HG03442 (cell line): Measurements from ENCODE around the gene ZMYM3.

Source experiments
- ATAC-seq: cut with Tn5 transposase; IDR thresholded peaks from one replicate; pipeline ENCODE4 v1.9.1; 2021; ENCODE audit warnings: mild to moderate bottlenecking, moderate library complexity; ENCODE audit not compliant: unreplicated experiment

Gene ZMYM3

DNA sequence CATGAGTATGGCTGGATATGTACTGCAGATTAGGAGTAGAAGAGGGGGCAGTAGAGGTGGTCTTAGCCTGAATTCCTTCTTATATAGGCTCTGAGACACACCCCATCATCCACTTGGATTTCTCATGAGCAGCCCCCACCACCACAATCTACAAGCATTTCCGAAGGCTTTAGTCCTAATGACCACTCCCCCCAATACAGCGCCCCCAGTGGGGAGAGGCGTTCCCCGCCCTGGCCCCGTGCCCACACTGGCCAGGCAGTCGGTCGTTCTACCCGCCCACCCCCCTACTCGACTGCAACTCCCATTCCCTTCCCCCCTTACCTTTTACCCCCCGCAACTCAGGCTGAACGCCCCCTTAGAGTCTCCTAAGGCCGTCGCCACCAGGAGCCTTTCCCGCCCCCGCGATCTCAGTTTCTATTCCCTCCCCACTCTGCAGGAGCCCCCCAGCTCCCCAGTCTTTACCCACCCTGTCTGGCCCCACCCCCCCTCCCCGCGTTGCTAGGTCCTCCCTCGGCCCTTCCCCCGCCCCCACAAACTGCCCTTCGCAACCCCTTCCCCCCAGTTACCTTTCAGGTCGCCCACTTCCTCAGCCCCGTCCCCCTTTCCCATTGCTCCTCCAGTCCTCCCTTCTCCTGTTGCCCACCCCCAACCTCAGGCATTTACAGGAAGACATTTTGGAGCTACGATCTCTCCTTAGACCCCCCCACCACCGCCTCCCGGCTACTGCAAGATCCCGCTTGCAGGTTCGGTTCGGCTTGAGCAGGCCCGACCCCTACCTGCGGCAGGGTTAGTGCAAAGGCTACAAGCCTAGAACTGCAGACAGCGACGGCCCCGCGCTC is 468 bp downstream of the ZMYM3 start:
- no peak for ATAC-seq

DNA sequence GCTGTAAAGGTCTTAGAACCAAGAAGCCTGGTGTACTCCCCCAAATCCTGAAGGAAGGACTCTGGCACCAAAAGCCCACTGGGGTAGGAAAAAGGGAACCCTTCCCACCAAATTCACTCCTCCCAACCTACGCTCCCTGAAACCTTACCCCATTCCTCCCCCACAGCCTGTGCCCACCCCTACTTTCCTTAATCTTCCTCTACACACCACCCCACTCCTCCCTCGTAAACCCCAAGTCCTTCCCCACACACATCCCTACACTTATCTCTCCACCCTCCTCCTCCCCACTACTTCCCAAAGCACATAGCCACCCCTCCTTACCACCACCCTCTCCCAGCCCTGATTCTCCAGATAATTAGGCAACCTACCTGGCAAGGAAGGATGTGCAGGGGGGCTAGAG is 1.7 kb downstream of the ZMYM3 start:
- ATAC-seq = no peak

DNA sequence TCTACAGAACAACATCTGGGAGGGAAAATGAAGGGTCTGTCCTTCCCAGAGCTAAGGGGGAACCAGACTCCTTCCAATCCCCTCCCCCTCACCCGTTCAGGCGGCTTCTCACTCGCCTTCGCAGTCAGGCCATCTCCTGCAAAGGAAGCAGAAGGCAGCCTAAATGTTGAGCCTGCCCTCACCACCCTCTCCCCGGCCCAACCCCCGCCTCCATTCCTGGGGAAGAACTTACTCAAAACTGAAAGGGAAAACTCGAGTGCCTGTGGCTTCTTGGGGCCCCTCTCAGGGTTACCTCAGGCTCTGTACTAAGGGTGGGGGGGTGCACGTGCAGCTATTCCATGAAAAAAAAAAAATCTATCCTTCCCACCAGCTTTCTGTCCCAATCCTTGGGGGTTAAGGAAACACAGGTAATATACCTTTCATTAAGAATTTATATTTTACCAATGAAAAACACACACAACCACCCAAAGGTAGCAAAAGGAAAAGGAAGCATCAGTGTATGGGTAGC is 2.4 kb downstream of the ZMYM3 start:
- ATAC-seq = no peak

DNA sequence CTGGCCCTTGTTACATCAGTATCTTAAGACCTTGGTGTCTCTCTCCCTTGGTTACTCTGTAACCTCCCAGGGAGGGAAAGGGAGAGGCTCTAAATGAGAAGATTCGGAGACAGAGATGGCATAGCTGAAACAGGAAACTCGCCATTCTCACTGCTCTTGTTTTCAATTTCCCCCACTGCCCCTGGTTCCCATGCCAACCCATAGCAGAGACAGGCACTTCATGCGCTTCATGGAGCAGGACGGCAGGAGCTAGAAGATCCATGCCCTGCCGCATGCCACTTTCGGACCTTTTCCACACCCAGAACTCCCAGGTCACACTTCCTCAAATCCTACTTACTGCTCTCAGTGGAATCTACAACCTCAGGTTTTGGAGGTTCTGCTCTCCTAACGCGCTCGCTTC is 3.1 kb downstream of the ZMYM3 start:
- no peak for ATAC-seq

DNA sequence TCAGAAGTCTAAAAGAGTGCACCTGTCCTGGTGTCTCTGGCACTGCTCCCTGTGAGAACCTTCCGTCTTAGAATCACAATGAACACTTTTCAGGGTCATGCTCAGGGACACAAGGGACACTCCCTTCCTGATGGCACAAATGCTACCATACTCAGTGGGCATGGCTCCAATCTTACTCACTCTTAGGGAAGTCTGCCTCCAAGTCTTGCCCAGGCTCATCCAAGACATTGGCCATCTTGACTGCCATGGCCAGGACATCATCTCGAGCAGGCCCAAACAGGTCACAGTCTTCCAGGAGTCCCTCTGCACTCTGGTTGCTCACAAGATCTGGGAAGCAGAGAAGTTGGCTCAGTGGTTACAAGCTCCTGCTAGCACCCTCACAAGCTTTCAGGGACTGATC is 8.8 kb downstream of the ZMYM3 start:
- ATAC-seq = no peak

DNA sequence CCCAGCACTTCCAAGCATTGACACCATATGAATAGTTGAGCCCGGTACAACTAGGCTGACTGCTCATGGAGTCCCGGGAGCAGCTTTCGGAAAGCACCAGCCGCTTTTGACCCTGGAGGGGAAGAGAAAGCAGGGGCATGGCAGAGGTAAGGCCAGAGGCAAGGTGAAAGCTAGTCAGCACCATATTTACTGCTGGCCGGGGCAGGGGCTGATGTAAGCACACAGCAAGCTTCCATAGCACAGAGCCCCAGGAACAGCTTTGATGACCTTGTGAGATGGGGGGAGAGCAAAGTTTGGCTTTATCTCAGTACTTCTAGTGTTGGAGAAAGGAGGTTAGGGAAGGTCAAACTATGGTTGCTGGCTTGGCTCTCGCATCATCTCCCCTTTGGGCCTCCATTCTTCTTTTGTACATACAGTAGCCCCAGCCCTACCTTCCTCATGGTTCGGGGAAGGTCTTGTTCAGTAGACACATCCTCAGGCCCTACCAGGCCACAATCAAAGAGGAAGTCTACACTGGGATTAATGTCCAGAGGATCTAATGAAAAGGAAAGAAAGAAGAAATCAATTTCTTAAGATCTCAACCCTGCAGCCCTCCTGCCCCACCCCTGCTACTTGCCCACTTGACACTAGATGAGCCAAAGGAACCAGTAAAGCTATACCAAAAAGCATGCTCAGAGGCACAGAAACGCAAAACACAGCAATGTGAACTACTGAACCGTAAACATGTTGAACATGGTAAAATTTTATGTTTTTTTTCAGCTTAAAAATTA is 9.4 kb downstream of the ZMYM3 start:
- ATAC-seq = no peak

DNA sequence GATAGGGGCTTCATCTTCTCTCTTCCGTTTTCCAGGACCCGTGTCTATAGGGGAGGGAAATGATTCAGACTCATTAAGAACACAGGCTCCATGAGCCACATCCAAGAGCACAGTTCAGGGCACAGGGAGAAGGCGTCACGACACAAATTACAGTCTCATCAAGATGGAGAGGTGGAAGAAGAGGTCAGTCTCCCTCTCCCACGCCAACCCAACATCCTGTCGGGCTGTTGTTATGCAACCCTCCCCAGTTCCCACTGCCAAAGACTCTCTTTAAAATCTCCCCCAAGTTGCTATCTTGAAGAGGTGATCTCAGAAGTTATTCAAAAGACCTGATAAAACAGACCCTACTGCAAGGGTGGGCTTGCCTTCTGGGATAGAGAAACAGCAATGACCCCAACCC is 12.6 kb downstream of the ZMYM3 start:
- ATAC-seq = no peak

DNA sequence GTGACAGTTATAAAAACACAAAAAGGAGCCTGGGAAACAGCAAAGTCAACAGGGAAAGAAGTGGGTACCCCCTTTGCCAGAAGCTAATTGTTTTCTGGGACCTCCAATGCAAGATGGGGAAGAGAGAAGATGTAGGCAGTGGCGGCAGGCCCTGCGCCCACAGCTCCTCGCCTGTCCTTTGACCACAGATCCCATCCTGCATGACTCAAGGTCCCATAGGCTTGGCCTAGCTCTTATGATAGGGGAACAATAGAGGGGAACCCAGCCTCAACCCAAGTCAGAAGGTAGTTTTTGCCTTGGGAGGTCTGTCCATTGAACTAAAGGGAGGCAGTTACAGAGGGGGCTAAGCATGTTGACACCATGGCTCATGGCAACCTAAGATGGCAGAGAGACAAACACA is 14.2 kb downstream of the ZMYM3 start:
- no peak for ATAC-seq

DNA sequence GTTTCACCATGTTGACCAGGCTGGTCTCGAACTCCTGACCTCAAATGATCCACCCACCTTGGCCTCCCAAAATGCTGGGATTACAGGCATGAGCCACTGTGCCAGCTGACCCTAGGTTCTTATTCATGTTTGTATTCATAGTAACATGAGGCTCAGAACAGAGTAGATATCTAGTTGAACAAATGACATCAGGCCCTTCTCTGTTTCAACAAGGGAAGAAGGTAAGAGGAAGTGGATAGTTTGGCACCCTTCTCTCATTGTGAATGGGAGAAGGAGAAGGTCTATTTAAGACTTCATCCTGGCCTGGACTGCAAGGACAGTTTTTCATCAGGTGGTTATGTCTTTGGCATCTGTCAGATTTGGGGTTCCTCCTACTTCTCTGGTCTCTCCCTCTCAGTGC is 17.1 kb downstream of the ZMYM3 start:
- no peak for ATAC-seq

DNA sequence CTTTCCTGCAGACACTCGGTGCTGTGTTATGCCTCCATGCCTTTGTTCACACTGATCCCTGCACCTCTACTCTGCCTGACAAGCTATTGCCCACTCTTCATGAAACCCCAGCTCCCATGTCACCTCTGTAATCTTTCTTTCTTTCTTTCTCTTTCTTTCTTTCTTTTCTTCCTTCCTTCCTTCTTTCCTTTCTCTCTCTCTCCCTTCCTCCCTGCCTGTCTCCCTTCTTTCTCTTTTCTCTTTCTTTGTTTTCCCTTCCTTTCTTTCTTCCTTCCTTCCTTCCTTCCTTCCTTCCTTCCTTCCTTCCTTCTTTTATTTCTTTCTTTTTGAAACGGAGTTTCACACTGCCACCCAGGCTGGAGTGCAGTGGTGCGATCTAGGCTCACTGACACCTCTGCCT is 18.5 kb downstream of the ZMYM3 start:
- no peak for ATAC-seq

DNA sequence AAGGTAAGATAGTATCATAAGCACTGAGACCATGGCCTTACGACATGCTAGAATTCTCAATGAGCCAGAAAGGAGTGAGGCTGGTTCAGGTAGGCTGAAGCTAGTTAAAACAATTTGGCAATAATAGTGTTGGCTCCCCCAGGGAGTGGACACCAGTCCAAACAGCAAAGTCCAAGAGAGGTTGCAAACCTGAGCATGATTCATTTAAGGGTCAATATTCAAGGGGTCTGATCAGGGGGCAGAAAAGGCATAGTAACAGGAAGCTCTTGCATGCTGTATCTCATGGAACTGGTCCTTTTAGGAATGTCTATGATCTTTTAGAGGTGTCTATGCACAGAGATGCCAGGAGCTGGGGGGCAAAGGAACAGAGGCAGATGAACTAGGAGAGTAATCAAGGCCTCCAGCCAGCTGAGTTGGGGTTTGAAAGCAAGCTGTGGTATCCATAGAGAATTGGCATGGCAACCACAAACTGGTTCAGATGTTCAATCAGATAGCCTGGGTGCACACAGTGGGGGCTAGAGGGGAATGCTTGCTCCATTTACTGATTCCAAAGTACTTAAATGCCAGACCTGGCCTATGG is 25.8 kb downstream of the ZMYM3 start:
- no peak for ATAC-seq

DNA sequence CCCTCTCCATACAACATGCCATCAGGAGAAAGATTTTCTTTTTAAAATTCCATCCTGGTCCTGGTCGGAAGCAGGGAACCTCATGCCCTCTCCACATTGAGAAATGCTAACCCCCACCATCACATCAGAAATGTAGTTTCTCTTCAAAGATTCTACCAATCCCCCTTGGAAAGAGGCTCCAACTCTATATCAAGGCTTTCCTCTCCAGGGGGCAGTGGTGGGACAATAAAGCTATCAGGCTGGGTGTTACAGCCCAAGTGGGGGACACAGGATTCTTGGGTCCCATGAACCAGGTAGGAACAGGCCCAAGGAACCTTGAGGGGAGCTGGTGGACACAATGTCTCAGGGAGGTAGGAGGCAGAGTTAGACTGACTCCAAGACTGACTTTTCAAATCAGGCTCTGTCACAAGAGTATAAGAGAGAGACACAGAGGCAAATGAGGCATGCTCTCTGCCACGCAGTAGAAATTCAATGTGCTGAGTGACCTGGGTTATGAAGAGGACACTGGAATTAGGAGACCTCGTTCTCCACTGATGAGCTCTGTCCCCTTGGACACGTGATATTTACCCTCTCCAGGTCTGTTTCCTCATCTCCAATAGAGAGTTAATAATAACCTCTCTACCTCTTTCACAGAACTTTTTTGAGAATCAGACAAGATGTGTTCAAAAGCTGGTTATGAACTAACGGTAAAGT is 26.4 kb downstream of the ZMYM3 start:
- no peak for ATAC-seq

DNA sequence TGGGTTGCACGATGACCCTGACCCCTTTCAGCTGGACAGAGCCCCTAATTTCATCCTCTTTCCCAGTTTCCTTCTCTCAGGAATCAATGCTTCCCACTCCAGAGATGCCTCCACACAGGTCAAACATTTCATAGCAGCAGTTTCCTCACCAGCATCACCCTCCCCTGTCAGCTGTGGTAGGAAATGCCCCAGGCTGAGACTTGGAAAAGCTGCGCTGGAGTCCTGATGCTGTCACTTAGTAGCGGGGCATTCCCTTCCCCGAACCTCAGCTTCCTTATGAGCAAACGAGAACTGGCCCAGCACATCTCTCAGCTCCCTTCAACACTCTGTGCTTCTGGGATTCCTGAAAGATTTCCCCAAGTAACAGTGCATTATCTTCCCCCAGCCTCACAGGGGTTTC is 28.3 kb downstream of the ZMYM3 start:
- no peak for ATAC-seq

DNA sequence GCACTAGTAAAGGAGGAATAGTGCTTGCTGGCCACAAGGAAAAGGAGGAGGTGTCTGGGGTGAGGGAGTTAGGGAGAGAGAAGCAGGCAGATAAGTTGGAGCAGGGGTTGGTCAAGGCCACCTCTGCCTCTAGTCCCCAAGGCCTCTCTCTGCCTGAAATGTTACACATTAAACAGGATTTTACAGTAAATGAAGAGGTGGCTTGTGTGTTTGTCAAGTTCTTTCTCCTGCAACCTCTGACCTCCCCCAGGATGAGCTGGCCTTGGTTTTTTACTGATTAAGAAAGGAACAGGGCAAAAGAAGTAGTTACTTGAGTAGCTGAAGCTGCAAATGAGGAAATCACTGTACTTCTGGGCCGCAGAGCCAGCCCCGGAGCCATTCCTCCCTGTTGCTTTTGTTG is 28.9 kb downstream of the ZMYM3 start:
- ATAC-seq = no peak

DNA sequence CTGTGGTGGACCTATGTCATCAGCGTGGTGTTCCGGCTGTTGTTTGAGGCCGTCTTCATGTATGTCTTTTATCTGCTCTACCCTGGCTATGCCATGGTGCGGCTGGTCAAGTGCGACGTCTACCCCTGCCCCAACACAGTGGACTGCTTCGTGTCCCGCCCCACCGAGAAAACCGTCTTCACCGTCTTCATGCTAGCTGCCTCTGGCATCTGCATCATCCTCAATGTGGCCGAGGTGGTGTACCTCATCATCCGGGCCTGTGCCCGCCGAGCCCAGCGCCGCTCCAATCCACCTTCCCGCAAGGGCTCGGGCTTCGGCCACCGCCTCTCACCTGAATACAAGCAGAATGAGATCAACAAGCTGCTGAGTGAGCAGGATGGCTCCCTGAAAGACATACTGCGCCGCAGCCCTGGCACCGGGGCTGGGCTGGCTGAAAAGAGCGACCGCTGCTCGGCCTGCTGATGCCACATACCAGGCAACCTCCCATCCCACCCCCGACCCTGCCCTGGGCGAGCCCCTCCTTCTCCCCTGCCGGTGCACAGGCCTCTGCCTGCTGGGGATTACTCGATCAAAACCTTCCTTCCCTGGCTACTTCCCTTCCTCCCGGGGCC is 29.7 kb downstream of the ZMYM3 start:
- no peak for ATAC-seq

DNA sequence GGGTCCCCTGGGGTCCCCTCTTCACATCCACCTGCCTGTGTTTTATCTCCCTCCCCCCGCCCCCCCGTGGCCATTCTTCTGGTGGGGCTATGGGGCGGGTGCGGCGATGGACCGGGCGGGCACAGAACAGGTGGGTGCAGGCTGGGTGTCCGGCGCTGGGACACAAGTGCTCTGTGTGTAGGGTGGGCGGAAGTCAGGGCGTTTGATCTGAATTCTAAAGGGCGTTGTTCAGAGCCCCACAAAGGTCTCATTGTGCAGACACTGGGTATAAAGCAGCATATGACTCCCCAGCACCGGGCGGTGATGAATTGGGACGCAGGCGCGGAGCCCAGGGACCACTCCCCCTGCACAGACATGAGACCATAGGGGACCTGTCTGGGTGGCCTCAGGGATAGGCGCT is 31.0 kb downstream of the ZMYM3 start, which contains the start of gene GJB1:
Gene GJB1, plus strand, starts transcription at position 296 of the 400 bp plus-strand sequence. CDS start 484 bp downstream, outside the sequence.
- ATAC-seq = no peak

DNA sequence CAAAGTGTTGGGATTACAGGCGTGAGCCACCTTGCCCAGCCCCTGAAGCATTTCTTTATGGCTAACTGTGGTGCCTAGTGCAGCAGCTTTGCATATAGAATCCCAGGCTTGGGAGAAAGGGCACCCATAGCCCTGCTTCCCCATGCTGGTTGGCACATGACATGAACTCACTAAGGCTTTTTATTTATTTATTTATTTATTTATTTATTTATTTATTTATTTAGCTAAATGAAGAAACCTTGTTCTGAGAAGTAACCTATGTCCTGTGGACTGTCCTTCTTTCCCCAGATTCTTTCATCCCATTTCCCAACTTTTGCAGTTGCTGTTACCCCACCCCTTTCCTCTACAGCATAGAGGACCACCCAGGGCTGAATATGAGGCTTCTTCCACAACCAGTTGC is 32.8 kb downstream of the ZMYM3 start:
- no peak for ATAC-seq

DNA sequence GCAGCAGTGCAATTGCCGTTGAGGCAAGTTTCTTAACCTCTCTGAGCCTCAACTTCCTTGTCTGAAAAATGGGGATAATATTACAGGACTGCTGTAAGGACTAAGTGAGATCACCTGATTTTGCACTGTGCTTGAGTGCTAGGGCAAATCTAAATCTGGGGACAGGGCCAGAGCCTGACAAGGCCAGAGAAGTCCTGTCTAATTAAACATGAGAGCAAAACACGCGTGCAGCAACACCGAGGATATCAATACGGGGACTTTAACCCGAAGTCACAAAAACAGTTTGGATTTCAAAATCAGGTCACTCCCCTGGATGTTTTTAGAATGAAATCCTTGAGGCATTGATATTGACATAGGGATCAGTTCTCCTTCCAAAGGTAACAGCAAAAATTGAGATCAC is 36.6 kb downstream of the ZMYM3 start:
- no peak for ATAC-seq

DNA sequence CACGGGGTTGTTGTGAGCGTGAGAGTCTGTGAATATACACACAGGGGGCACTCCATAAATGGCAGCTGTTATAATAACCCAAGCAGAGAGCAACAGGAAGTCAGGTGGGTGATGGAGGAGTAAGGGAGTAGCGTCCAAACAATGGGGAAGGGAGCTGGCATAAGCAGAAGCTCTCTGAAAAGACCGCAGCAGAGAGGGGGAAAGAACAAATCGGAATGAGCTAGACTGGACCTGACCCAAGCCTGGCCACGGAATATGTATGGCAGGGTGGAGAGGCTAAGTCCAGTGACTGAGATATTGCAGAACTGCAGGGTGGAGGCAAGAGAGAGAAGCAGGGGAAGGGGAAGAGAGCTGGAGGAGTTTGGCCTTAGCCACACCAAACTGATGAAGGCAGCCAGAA is 37.5 kb downstream of the ZMYM3 start:
- no peak for ATAC-seq

DNA sequence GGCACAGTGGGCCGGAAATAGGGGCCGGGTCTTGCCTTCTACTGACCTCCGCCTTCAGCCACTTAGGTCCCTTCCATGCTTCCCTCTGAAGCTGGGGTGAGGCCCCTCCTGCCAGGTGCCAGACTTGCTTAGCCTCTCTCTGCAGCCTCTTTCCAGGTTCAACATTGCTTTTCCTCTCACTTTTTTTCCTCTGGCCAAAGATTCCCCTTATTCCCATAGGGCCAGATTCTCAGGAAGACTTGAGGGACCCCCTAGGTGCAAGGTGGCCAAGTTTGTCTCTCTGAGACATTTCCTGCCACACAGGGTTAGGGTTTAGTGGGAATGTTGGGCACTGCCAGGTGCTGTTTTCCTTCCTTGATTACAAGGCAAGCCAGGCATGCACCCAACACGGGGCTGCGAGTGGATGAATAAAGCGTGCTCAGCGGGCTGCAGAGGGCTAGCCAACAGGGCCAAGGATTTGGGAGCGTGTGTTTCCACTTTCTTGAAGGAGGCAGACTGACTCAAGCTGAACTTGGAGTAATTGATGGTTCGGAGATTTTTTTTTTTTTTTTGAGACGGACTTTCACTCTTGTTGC is 38.5 kb downstream of the ZMYM3 start:
- ATAC-seq = no peak
